ENCODE measurements around the gene HUS1B.
"Not testable (repeated sequence)": the region's sequence is repeated elsewhere in the genome, so short reads cannot be mapped to it uniquely, and the experiment has no call there.

Gene HUS1B

DNA sequence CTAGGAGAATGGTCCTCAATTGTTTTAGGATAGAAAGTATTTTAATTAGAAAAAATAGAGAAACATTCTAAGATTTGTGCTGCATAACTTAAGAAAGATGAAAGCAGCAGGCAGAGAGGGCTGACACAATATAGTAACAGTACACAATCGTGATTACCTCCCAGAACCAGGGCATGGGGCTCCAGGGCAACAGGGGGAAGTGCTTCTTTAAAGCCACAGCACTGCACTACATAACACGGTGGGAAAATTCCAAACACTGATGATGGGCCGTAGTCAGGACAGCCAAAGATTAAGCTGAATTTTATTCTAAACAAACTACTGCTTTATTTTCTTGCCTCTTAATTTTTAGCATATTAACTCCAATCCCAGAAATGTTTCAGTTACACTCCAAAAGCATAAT is 21.6 kb upstream of the HUS1B start:
- no peak for DNase-seq

DNA sequence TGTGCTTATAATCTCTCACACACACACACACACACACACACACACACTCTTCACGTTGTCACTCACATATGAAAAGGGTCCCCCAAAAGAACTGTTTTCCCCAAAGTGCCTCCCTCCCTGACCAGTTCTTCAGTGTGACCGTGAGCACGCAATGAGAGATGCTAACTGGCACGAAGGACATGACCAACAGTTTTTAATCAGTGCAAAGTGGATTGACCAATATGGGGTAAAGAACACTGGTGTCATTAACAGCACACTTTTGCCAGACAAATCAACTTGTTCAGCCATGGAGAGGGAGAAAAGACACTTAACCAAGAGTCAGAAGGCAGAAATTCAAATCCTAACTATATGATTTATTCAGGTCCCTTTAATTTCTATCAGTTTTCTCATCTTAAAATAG is 21.0 kb upstream of the HUS1B start:
- DNase-seq: no peak

DNA sequence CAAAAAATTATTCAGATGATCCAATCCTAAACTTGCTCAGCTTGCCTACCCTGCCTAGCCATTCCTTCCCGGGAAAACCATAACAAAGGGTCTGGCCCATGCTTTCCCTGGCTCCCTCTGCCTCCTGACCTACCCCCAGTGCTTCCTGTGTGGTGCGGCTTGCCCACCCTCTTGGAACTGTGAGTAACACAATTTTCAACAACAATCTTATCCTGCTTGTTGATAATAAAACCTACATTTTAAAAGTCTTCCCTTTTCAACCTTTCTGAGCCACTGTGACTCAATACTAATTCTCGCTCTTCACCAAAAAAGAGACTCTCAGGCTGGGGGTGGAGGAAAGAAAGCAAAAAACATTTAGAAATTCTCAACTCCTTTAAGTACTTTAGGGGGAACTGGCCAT is 18.1 kb upstream of the HUS1B start:
- DNase-seq: no peak

DNA sequence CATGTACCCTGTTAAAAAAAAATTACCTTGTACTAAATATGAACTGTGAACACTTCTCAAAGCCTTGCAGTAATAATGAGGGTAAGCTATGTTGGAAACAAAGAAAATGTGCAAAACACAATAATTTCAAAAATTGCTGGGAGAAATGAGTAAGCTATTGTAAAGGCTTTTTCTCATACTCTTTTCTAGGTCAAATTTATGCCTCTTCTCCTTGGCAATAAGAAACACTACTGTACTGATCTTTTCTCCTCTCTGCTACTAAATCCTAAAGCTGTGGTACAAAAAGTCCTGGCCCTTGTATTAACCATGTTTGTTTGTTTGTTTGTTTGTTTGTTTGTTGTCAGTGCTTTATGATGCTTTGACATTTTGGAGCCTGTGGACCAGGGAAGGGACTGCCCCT is 17.5 kb upstream of the HUS1B start:
- no peak for DNase-seq

DNA sequence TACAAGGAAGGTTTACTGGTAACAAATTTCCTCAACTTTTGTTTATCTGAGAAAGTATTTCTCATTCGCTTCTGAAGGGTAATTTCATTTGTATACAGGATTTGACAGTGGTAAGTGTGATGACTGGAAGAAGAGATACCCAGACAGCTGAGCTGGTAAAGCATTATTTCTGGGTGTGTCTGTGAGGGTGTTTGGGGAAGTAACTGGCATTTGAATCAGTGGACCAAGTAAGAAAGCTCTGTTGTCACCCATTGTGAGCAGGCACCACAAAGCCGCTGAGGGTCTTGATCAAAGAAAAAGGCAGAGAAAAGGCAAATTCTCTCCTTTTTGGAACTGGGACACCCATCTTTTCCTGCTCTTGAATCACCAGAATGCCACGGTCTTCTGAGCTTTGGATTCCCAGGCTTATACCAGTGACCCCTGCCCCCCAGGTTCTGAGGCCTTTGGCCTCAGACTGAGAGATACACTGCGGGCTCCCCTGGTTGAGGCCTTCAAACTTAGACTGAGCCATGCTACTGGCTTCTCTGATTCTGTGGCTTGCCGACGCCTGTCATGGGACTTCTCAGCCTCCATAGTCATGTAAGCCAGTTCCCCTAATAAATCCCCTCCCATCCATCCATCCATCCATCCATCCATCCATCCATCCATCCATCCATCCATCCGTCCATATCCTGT is 10.5 kb upstream of the HUS1B start:
- DNase-seq: no peak

DNA sequence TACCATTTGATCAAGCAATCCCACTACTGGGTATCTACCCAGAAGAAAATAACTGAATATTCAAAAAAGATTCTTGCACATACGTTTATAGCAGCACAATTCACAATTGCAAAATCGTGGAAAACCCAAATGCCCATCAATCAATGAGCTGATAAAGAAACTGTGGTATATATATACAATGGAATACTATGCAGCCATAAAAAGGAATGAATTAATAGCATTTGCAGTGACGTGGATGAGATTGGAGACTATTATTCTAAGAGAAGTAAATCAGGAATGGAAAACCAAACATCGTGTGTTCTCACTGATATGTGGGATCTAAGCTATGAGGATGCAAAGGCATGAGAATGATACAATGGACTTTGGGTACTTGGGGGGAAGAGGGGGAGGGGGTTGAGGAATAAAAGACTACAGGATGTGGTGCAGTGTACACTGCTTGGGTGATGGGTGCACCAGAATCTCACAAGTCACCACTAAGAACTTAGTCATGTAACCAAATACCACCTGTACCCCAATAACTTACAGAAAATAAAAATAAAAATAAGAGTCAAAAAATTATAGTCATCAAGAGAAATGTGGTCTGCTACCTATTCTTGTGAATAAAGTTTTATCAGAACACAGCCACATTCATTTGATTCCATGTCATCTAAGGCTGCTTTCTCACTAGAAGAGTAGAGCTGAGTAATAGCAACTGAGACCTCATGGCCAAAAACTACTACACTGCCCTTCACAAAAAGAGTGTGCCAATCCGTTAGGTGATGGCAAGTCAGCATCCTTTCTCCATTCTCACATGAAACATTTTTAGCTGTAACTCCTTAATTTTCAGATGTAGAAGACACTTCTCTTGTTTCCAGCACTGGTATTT is 8.7 kb upstream of the HUS1B start:
- DNase-seq: no peak

DNA sequence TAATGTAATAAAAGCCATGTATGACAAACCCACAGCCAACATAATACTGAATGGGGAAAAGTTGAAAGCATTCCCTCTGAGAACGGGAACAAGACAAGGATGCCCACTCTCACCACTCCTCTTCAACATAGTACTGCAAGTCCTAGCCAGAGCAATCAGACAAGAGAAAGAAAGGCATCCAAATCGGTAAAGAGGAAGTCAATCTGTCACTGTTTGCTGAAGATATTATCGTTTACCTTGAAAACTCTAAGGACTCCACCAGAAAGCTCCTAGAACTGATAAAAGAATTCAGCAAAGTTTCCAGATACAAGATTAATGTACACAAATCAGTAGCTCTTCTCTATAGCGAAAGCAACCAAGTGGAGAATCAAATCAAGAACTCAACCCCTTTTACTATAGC is 6.9 kb upstream of the HUS1B start:
- DNase-seq: not testable (repeated sequence)

DNA sequence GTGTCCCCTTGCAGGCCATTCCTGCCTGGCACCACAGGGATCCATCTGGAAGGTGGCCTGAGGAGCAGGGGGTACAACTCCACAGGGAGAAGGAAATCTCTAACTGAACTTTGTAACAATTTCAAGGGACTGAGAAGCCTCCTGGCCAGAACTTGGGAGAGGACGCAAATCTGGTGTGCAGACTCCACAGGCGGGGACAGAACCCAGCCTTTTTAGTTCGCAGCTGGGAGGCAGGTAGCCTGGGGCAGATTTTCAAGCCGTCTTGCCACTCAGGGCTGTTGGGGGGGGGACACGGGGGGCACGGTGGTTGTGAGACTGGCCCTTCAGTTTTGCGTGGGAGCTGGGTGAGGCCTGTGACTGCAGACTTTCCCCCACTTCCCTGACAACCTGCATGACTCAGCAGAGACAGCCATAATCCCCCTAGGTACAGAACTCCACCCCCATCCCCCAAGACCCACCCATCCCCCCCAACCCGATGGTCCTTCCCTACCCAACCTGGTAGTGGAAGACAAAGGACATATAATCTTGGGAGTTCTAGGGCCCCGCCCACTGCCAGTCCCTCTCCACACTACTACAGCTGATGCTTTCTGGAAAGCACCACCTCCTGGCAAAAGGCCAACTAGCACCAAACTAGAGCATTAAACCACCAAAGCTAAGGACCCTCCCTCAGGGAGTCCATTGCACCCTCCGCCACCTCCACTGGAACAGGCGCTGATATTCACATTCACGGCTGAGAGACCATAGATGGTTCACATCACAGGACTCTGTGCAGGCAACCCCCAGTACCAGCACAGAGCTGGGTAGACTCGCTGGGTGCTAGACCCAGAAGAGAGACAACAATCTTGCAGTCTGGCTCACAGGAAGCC is 3.0 kb upstream of the HUS1B start:
- DNase-seq: no peak

DNA sequence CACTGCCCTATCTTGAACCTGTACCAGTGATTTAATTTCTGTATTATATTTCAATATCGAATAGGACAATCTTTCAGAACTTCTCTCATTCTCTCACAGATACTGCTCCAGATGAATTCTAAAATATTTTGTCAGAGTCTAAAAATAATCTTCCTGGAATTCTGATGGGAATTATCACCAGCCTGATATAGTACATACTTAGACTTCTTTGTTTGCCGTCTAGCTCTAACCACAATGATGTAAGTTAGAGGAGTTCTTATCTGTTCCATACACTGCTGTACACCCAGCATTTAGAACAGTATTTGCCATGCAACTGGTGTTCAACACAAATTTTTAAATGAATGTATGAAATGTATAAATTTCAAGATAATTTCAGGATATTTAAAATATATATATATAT is 1.3 kb upstream of the HUS1B start:
- DNase-seq: peak; percentile 76

DNA sequence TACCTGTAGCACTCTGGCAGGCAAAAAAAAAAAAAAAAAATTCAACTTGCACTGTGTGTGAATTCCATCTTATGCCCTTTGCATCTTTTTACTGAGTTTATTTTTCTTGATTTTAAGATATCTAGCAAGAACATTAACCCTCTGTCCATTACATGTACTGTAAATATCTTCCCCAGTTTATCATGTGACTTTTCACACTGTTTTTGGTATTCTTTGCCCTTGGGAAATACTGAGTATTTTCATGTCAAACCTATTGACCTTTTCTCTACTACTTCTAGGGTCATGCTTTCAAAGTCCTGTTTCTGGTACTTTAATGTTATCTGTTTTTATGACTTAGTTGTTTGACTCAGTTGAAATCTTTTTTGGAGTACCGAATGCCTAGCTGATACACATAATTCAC is 843 bp upstream of the HUS1B start:
- DNase-seq: no peak

DNA sequence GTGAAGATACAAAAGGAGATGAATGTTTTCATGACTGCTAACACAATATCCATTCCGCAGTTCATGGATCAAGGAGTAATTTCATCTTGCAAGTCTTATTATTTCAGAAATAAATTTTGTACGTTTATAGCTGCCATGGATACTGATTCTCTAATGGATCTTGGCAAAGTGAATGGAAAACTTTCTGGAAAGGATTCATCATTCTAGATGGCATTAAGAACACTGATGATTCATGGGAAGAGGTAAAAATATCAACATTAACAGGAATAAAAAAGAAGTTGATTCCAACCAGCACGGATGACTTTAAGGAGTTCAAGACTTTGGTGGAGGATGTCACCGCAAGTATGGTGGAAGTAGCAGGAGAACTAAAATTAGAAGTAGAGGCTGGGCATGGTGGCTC is 2.8 kb downstream of the HUS1B start:
- no peak for DNase-seq

DNA sequence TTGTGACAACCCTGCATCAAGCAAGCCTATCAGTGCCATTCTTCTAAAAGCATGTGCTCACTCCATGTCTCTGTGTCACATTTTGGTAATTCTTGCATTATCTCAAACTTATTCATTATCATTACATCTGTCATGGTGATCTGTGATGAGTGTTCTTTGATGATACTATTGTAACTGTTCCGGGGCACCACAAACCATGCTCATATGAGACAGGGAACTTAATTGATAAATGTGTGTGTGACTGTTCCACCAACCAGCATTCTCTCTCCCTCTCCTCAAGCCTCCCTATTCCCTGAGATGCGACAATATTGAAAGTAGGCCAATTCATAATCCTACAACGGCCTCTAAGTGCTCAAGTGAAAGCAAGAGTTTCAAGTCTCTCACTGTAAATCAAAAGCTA is 4.0 kb downstream of the HUS1B start:
- no peak for DNase-seq

DNA sequence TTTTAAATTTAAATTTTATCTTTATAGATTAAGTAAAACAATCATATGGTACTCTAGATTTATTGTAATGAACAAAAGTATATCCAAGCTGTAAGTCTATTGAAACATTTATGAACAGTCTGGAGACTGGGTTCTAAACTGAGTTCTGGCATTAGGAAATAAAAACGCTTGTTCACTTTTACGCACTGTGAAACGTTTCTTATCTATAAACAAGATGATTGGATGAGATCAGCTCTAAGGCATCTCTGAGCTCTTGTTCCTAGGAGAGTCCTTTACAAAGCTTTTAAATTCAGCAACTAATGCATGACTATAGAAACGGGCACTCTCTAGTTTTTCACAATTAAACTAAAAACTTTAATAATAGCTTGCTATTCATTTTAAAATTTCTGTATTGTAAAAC is 6.8 kb downstream of the HUS1B start:
- DNase-seq: no peak

DNA sequence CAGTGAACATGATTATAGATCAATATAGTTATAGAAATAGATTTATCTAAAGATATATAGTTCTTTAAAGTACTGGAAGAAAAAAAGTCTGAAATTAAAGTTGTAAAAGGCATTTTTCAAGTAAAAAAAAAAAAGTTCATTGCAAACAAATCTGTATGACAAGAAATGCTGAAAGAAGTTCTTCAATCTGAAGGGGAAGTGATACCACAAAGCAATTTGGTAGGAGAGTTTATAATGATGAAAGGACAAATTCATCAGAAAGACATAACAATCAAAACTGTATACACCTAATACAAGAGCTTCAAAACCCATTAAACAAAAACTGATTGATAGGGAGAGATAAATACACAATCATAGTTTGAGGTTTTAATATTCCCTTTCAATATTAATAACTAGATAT is 14.1 kb downstream of the HUS1B start:
- DNase-seq: no peak

DNA sequence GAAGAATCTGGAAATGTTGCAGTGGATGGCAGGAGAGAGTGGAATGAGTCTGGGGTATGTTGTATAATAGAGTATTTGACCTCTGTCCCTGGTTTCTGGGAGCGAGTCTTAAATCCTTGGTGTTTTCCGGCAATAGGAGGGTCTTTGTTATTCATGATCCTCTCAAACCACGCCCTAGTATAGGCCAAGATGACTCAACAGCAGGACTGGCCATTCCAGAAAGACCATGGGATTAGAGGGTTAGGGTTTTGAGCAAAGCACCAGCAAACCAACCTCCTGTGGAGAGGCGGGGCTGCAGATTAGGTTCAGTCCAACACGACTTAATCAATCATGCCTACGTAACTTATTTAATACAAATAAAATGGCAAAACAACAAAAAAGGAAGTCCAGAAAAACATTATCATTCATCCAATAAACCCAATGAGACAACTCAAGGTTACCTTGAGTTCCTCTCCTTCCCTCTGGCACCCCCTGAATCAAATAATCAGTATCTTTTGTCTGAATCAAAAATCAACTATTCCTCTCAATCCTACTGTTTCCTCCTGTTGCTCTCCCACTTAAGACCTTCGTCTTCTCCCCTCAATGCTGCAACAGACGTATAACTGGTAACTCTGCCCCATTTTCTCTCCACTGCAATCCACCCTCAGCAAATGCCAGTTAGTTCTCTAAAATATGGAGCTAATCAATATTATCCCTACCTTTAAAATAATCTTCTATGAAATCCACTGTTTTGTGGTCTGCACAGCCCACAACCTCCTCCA is 15.5 kb downstream of the HUS1B start:
- no peak for DNase-seq

DNA sequence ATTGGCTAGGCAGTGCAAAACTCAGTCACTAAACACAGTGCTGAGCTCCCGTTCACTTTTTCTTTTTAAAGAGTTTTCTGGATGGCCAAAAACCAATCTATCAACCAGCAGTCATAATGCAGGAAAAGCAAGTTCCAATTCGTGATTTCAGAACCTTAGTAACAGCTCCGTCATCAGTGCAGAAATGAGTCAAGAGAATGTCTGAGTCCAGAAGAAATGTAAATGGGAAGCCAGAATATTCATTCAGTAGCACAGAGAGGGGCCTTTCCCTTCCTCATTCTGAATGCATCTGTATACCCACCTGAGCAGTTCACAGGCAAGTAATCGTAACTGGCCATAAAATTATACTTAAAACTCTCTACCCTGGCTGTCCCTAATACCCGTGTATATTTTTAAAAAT is 20.4 kb downstream of the HUS1B start:
- no peak for DNase-seq

DNA sequence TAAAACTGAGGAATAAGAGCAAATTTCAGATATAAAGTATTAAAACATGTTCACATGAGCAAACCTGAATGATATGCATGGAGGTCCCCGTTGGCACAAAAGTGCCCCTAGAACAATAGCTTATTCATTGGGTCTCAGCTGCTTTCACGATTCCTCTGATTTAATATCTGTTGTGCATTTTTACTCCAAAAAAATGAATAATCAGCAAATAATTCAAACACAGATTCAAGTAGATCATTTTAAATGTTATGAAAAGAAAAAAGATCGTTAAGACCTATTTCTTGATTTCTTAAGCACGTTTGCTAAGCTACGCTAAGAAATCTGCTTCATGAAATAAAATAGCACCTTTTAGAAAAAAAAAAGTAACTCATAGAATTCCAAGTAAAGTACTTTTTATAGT is 21.7 kb downstream of the HUS1B start:
- DNase-seq: no peak

DNA sequence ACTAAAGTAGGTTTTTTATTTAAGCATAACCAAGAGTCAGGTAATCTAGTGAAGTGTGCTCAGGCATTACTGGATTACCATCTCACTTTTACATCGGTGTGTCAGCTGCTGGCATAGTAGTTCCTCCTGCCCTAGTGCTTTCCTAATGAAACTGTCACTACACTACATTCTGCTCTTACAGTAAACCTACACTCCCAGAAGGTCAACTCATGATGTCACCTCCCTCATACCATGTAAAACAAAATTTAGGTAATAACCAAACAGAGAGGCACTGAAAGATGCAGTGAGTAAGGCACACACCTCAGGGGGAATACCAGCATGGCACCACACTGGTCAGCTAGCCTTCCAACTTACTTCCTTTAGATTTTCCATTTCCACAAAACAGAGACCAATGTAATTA is 23.3 kb downstream of the HUS1B start:
- DNase-seq: no peak

DNA sequence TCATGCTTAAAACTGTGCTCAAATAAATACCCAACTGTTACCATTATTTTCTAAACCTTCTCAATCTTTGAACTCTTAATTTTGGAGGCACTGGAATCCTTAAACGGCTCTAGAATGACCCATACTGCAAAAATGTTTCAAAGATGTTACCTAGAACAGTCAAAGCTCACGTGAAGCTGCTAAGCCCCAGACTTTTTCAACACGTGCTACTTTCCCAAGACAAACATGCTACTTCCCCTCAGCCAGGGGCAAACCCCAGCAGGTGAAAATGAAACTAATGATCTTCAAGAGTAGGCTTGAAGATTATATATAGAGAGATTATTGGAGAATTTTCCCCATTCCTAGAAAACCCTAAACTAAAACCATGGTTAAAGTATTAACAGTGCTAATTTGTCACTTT is 28.1 kb downstream of the HUS1B start:
- no peak for DNase-seq

DNA sequence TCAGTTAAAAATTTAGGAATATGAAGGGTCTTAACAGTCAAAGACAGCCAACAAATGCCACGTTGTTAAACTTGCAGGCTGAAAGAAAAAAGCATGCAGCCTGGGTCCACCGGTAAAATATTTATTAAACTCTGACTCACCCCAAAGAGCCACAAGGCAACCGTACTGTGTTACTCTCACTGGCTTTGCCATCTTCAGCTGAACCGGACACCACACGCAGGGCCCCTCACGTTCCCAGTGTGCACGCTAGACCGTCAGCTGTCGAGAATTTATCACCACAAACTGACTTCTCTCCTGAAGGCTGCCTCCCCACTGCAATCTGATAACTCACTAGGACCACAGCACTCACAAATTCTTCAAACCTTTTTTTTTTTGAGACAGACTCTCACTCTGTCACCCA is 30.7 kb downstream of the HUS1B start:
- DNase-seq: peak; percentile 22

DNA sequence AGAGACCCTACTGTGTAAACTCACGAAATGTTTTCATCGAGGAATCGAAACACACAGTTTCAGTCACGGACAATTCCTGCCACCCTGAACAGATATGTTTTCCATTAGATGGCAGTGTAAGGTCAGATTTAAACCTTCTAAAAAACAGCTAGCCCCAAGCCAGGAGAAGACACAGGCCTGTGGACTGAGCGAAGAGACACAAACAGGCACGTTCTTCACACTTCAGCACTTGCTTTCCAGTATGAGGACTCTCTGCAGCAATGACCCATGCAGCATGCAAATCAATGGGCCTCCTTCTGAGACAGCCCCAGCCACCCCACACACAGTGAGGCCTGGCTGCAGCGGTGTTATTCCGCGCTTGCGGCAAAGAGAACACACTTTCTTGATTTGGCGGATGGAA is 31.9 kb downstream of the HUS1B start:
- DNase-seq: peak; percentile 22

DNA sequence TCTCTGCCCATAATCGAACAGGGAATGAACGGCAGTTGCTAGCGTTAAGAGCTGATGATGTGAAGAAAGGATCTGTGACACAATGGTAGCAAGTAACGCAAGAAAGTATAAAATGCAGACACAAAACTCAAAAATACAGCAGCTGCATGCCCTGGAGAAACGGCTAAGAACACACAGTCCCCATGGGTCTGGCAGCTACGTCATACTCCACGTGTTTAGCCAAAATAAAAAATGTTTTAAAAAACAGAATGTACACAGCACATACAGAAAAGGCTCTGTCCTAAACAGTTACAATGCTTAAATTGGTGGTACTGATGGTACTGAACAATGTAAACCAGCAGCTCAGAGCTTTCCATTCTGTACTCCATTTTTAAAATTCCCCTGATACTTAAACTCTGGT is 34.4 kb downstream of the HUS1B start:
- no peak for DNase-seq

DNA sequence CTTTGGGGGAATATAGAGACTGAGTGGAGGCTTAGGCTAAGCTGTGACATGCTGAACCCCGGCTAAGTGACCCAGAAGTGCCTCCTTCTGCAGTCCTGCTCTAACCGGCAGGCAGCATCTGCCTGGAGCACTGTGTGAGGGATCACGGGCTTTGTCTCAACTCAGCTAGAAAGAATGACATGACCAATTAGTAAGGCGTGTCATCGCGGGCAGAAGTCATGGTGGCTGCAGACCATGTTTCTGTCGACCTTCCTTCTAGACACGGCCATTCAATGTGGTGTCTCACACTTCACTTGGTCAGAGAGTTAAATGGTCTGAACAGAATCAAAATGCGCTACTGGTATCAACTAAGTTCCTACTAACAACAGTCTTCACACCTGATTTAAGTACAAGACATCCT is 35.0 kb downstream of the HUS1B start:
- DNase-seq: no peak

Measured in fibroblast of skin of right quadriceps (primary cell).